Endothelial cell (in vitro differentiated cells): ENCODE results near the gene MYO1D. TPM values are rescaled to one million over a fixed set of nuclear protein-coding genes. Genes with fewer than 3 reads are reported as not detected.

ENCODE experiments used
- DNase-seq: peaks from one replicate; pipeline ENCODE4 v3.0.0; 2021; ENCODE audit warnings: low spot score
- H3K27ac Mint-ChIP-seq: one replicate; pipeline ENCODE4 v1.8.0; 2021; ENCODE audit warnings: mixed read lengths, inconsistent platforms; ENCODE audit not compliant: unreplicated experiment
- H3K27me3 Mint-ChIP-seq: one replicate; pipeline ENCODE4 v1.8.0; 2021; ENCODE audit warnings: mild to moderate bottlenecking, moderate library complexity, mixed read lengths, inconsistent platforms; ENCODE audit not compliant: unreplicated experiment
- H3K36me3 Mint-ChIP-seq: one replicate; pipeline ENCODE4 v1.8.0; 2021; ENCODE audit warnings: mild to moderate bottlenecking, low read depth, mixed read lengths, inconsistent platforms; ENCODE audit not compliant: unreplicated experiment
- H3K4me1 Mint-ChIP-seq: one replicate; pipeline ENCODE4 v1.8.0; 2021; ENCODE audit warnings: mild to moderate bottlenecking, mixed read lengths, inconsistent platforms; ENCODE audit not compliant: unreplicated experiment
- H3K4me3 Mint-ChIP-seq: one replicate; pipeline ENCODE4 v1.8.0; 2021; ENCODE audit warnings: mild to moderate bottlenecking, mixed read lengths, inconsistent platforms; ENCODE audit not compliant: unreplicated experiment
- H3K9me3 Mint-ChIP-seq: one replicate; pipeline ENCODE4 v1.8.0; 2021; ENCODE audit warnings: mixed read lengths, inconsistent platforms; ENCODE audit not compliant: unreplicated experiment
- CTCF ChIP-seq: fragments of 200-600 bp; sonication (generic); IDR thresholded peaks from one replicate; pipeline ENCODE4 v1.5.0; 2021; ENCODE audit warnings: antibody characterized with exemption; ENCODE audit not compliant: unreplicated experiment
- total RNA-seq: library from RNA; stranded (reverse); fragmentation: NEBNext Ultra II Directional; extraction: Animal tissue kit (Norgen Biotek cat#: 25700); gene quantifications from one replicate; pipeline ENCODE4 v1.2.1, GENCODE V29; 2021; ENCODE audit not compliant: unreplicated experiment

Gene MYO1D
- total RNA-seq, 1 donor from 2014 or later = 26.4 TPM

- H3K27me3 Mint-ChIP-seq = peaks cover 4% of the 10 kb centered on the region
- no peak for TF ChIP-seq CTCF
- no peaks in the 10 kb centered on the region for H3K36me3 Mint-ChIP-seq
- peaks cover 29% of the 10 kb centered on the region for H3K4me1 Mint-ChIP-seq
- no peak for DNase-seq
- no peak overlapping the region for H3K4me3 Mint-ChIP-seq
- no peak overlapping the region for H3K27ac Mint-ChIP-seq
- H3K9me3 Mint-ChIP-seq = no peaks in the 10 kb centered on the region
Observed at GRCh38 chr17:32523017-32523680, 353.8 kb downstream of the MYO1D start.

- no peaks in the 10 kb centered on the region for H3K36me3 Mint-ChIP-seq
Observed at GRCh38 chr17:32520737-32521404, 356.1 kb downstream of the MYO1D start.

GRCh38 chr17:32520104-32520701, 356.7 kb downstream of the MYO1D start:
- peak overlapping the region; percentile 81 for H3K27ac Mint-ChIP-seq
- no peaks in the 10 kb centered on the region for H3K9me3 Mint-ChIP-seq
- H3K36me3 Mint-ChIP-seq = no peaks in the 10 kb centered on the region
- peak; percentile 59 for DNase-seq
- peaks cover 4% of the 10 kb centered on the region for H3K27me3 Mint-ChIP-seq
- H3K4me3 Mint-ChIP-seq = peak overlapping the region; percentile 84
- TF ChIP-seq CTCF = no peak
- peaks cover 29% of the 10 kb centered on the region for H3K4me1 Mint-ChIP-seq

More at GRCh38 chr17:32520737-32521404, 356.1 kb downstream of the MYO1D start:
- TF ChIP-seq CTCF = no peak
- H3K27me3 Mint-ChIP-seq = peaks cover 4% of the 10 kb centered on the region
- H3K4me1 Mint-ChIP-seq = peaks cover 29% of the 10 kb centered on the region
- peak overlapping the region; percentile 42 for H3K4me3 Mint-ChIP-seq
- no peaks in the 10 kb centered on the region for H3K9me3 Mint-ChIP-seq
- DNase-seq = no peak
- H3K27ac Mint-ChIP-seq = peak overlapping the region; percentile 81

GRCh38 chr17:32519228-32520103, 357.5 kb downstream of the MYO1D start:
- Mint-ChIP-seq H3K27ac (peak overlapping the region; percentile 81), H3K36me3 (no peaks in the 10 kb centered on the region), H3K4me1 (peaks cover 31% of the 10 kb centered on the region), H3K4me3 (peak overlapping the region; percentile 84), H3K9me3 (no peaks in the 10 kb centered on the region), H3K27me3 (peaks cover 4% of the 10 kb centered on the region)
- DNase-seq = peak; percentile 65
- TF ChIP-seq CTCF = no peak
